ENCODE measurements around the gene ARID1B.

The ARID1B gene

DNA sequence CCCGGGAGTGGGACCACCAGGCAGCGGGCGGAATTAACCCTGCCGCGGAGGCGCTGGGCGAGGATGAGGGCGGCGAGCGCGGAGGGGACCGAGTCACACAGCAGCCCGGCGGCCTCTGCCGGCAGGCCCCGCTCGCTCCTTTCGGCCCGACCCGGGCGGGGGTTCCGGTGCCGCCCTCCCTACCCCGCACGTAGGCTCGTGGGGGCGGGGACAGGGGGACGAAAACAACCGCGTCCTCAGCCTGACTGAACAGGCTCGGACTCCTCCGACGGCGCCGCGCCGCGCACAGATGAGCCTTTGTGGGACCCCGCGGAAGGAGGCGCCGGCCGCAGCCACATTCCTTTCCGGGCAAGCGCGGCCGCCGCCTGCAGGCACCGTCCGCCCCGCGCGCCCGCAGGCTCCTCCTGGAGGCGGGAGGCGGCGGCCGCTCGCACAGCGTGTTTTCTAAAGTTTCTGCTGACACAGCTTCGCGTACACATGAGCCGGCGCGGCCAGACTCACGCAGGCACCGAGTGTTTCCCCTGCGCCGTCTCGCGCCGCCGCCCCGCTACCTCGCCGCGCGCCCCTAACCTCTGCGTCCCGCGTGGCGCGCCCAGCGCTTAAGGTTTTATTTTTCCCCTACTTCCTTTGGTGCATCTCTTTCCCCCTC, 244.3 kb downstream of the ARID1B start:
- Histone ChIP-seq H3K9ac (ENCODE audit: low read depth in 1 of 2, low read length in 2 of 2) (peak overlapping the region; percentile 91 to 92), H3K9me3 (ENCODE audit: control insufficient read depth in 1 of 2, low read length in 2 of 2) (no peaks in the 10 kb centered on the region), H3K27me3 (ENCODE audit: control insufficient read depth in 1 of 2, insufficient read depth in 2 of 2, low read length in 2 of 2) (no peaks in the 10 kb centered on the region), H3K27ac (ENCODE audit: low read depth, low read length) (peak overlapping the region; percentile 99), H3K4me1 (ENCODE audit: control insufficient read depth in 1 of 2, insufficient read depth in 2 of 2, low read length in 2 of 2) (peaks cover 12 to 16% of the 10 kb centered on the region in 2 donors), H3K4me3 (ENCODE audit: low read depth in 1 of 2, low read length in 2 of 2) (peak overlapping the region; percentile 79 to 87), H3K36me3 (ENCODE audit: control insufficient read depth in 1 of 2, insufficient read depth in 2 of 2, low read length in 2 of 2) (no peaks in the 10 kb centered on the region)

DNA sequence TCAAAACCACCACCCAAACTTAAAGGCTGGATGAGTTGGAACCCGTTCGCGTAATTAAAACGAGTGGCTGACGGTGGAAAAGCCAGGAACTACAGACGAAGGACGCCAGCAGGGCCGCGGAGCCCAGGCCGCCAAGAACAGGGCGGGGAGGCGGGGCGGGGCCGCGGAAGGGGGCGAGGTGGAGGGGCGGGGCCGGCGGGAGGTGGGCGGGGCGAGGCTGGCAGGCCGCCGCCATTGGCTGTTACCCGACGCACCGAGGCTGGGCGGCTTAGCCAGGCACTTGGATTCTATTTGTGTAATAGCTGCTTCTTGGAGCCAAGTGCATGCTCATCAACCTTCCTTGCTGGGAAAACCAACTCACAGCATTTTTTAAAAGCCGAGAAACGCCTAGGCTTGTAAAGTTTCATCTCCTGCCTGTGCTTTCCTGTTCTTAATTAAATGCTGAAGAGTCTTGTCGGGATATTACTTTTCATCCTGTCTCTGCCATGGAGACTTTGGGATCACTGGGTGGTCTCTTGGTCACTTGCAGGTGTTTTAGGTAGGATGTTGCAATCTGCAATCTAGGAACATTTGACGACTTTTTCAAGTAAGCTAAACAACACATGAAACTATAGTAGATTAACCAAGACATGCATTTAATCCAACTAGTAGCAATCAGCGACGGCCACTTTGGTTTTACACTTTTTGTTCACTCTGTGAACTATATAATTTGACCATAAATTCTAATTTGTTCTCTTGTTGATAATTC, 245.0 kb downstream of the ARID1B start:
- H3K4me3 ChIP-seq (ENCODE audit: low read depth in 1 of 2, low read length in 2 of 2), result peak overlapping the region; percentile 79 to 87
- H3K27ac ChIP-seq (ENCODE audit: low read depth, low read length), result peak overlapping the region; percentile 99
- H3K9me3 ChIP-seq (ENCODE audit: control insufficient read depth in 1 of 2, low read length in 2 of 2), result no peaks in the 10 kb centered on the region
- no peaks in the 10 kb centered on the region for H3K36me3 ChIP-seq (ENCODE audit: control insufficient read depth in 1 of 2, insufficient read depth in 2 of 2, low read length in 2 of 2)
- H3K27me3 ChIP-seq (ENCODE audit: control insufficient read depth in 1 of 2, insufficient read depth in 2 of 2, low read length in 2 of 2), result no peaks in the 10 kb centered on the region
- peak overlapping the region; percentile 91 to 92 for H3K9ac ChIP-seq (ENCODE audit: low read depth in 1 of 2, low read length in 2 of 2)
- peaks cover 12 to 16% of the 10 kb centered on the region in 2 donors for H3K4me1 ChIP-seq (ENCODE audit: control insufficient read depth in 1 of 2, insufficient read depth in 2 of 2, low read length in 2 of 2)

DNA sequence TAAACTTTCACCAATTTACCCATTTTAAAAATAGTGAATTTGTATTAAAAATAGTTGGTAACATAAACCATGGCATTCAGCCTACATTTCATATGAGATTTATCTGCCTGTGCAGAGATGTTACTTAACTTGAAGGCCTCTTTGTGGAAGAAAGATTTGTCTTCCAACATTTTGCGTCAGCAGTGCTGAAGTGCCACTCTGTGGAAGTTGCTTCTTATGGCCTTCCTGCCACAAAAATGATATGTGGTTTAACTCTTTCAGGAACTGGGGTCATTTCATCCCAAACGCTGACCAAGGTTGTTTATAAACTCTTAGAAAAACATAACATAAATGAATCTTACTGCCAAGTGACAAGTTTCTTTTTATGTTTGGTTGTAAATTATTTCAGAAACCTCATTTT, 246.8 kb downstream of the ARID1B start:
- no peak overlapping the region for H3K9ac ChIP-seq (ENCODE audit: low read depth in 1 of 2, low read length in 2 of 2)
- no peaks in the 10 kb centered on the region for H3K27me3 ChIP-seq (ENCODE audit: control insufficient read depth in 1 of 2, insufficient read depth in 2 of 2, low read length in 2 of 2)
- H3K9me3 ChIP-seq (ENCODE audit: control insufficient read depth in 1 of 2, low read length in 2 of 2), result no peaks in the 10 kb centered on the region
- no peak overlapping the region for H3K4me3 ChIP-seq (ENCODE audit: low read depth in 1 of 2, low read length in 2 of 2)
- peaks cover 10 to 15% of the 10 kb centered on the region in 2 donors for H3K4me1 ChIP-seq (ENCODE audit: control insufficient read depth in 1 of 2, insufficient read depth in 2 of 2, low read length in 2 of 2)
- H3K36me3 ChIP-seq (ENCODE audit: control insufficient read depth in 1 of 2, insufficient read depth in 2 of 2, low read length in 2 of 2), result no peaks in the 10 kb centered on the region
- H3K27ac ChIP-seq (ENCODE audit: low read depth, low read length), result no peak overlapping the region

DNA sequence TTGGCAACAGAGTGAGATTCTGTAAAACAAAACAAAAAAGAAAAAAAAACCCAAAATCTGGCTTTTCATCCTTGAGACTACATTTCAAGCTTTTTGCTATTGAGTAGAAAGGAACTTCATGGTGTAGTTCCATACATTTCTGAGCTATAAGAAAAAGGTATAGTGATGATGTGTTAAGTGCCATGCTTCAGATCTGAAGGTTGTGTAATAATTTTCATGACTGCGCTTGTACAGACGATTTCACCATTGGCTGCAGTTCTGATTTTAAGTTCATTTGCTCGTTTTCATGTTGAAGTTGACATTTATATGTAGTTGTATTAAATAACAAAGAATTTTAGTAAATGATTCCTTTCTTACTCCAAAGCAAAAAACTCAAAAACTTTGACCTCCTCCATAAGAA, 247.6 kb downstream of the ARID1B start:
- H3K4me3 ChIP-seq (ENCODE audit: low read depth in 1 of 2, low read length in 2 of 2), result no peak overlapping the region
- peaks cover 6 to 7% of the 10 kb centered on the region in 2 donors for H3K4me1 ChIP-seq (ENCODE audit: control insufficient read depth in 1 of 2, insufficient read depth in 2 of 2, low read length in 2 of 2)
- no peaks in the 10 kb centered on the region for H3K9me3 ChIP-seq (ENCODE audit: control insufficient read depth in 1 of 2, low read length in 2 of 2)
- no peaks in the 10 kb centered on the region for H3K27me3 ChIP-seq (ENCODE audit: control insufficient read depth in 1 of 2, insufficient read depth in 2 of 2, low read length in 2 of 2)
- no peak overlapping the region for H3K27ac ChIP-seq (ENCODE audit: low read depth, low read length)
- no peaks in the 10 kb centered on the region for H3K36me3 ChIP-seq (ENCODE audit: control insufficient read depth in 1 of 2, insufficient read depth in 2 of 2, low read length in 2 of 2)
- no peak overlapping the region for H3K9ac ChIP-seq (ENCODE audit: low read depth in 1 of 2, low read length in 2 of 2)

DNA sequence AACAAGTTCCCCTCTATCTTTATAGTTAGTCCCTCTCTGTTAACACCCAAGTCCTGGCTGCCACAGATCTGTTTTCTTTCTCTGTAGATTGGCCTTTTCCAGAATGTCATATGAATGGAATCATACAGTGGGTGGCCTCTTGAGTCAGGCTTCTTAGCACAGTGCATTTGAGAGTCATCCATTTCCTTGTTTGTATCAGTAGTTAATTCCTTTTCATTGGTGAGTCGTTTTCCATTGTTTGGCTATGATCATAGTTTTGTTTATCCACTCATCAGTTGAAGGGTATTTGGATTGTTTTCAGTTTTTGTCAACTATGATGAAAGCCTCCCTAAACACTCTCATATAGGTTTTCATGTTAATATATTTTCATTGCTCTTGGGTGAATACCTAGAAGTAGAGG, 248.3 kb downstream of the ARID1B start:
- H3K4me1 ChIP-seq (ENCODE audit: control insufficient read depth in 1 of 2, insufficient read depth in 2 of 2, low read length in 2 of 2), result peaks cover 6% of the 10 kb centered on the region in 2 donors
- no peaks in the 10 kb centered on the region for H3K27me3 ChIP-seq (ENCODE audit: control insufficient read depth in 1 of 2, insufficient read depth in 2 of 2, low read length in 2 of 2)
- no peak overlapping the region for H3K4me3 ChIP-seq (ENCODE audit: low read depth in 1 of 2, low read length in 2 of 2)
- H3K9ac ChIP-seq (ENCODE audit: low read depth in 1 of 2, low read length in 2 of 2), result no peak overlapping the region
- H3K36me3 ChIP-seq (ENCODE audit: control insufficient read depth in 1 of 2, insufficient read depth in 2 of 2, low read length in 2 of 2), result no peaks in the 10 kb centered on the region
- H3K27ac ChIP-seq (ENCODE audit: low read depth, low read length), result no peak overlapping the region
- no peaks in the 10 kb centered on the region for H3K9me3 ChIP-seq (ENCODE audit: control insufficient read depth in 1 of 2, low read length in 2 of 2)

DNA sequence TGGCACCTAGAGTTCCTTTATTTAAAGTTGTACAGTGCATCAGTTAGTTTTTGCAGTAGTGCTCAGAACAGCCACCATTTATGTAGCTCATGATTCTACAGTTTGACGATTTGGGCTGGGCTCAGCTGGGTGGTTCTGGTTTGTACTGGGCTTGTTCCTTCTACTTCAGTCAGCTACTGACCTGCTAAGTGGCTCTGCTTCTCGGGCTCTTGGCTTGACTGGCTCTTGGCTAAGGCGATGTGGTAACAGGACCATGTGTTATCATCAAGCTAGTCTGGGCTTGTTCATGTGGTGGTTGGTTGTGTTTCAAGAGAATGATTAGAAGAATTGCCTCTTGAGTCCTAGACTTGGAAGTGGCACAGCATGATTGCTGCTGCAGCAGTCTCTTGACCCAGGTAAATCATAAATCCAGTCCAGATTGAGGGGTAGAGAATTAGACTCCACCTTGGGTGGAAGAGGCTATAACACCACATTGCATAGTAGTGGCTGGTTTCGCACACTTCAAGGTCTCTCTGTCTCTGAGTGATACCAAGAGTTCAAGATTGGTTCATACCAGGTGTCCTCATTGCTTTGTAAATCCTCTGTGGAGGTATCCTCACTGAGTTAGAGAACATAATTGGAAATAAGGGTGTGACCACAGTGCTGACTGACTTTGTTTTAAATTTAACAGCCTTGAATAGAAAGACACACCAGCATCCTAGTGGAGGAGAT, 253.0 kb downstream of the ARID1B start:
- Histone ChIP-seq H3K9me3 (ENCODE audit: control insufficient read depth in 1 of 2, low read length in 2 of 2) (no peaks in the 10 kb centered on the region), H3K4me1 (ENCODE audit: control insufficient read depth in 1 of 2, insufficient read depth in 2 of 2, low read length in 2 of 2) (peaks cover 6 to 13% of the 10 kb centered on the region in 2 donors), H3K27ac (ENCODE audit: low read depth, low read length) (no peak overlapping the region), H3K36me3 (ENCODE audit: control insufficient read depth in 1 of 2, insufficient read depth in 2 of 2, low read length in 2 of 2) (no peaks in the 10 kb centered on the region), H3K27me3 (ENCODE audit: control insufficient read depth in 1 of 2, insufficient read depth in 2 of 2, low read length in 2 of 2) (no peaks in the 10 kb centered on the region), H3K4me3 (ENCODE audit: low read depth in 1 of 2, low read length in 2 of 2) (no peak overlapping the region), H3K9ac (ENCODE audit: low read depth in 1 of 2, low read length in 2 of 2) (no peak overlapping the region)

DNA sequence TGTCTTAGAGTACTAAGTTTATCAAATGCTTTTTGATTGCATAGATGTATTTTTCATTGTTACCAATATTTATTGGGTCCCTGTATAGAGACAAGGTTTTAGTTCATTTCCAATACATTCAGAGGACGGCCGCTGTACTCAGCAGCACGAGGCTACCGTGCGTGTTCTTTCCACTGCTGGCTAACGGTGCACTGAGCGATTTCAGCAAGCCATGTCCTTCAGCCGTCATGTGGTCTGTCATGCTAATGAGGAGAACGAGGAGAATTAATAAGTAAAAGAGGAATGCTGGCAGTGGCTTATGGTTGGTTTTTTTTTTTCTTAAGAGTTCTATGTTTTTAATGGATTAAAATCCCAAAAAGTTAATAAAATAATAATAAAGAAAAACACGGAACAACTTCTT, 253.6 kb downstream of the ARID1B start:
- Histone ChIP-seq H3K27me3 (ENCODE audit: control insufficient read depth in 1 of 2, insufficient read depth in 2 of 2, low read length in 2 of 2) (no peaks in the 10 kb centered on the region), H3K9me3 (ENCODE audit: control insufficient read depth in 1 of 2, low read length in 2 of 2) (no peaks in the 10 kb centered on the region), H3K36me3 (ENCODE audit: control insufficient read depth in 1 of 2, insufficient read depth in 2 of 2, low read length in 2 of 2) (no peaks in the 10 kb centered on the region), H3K27ac (ENCODE audit: low read depth, low read length) (no peak overlapping the region), H3K9ac (ENCODE audit: low read depth in 1 of 2, low read length in 2 of 2) (no peak overlapping the region), H3K4me3 (ENCODE audit: low read depth in 1 of 2, low read length in 2 of 2) (no peak overlapping the region), H3K4me1 (ENCODE audit: control insufficient read depth in 1 of 2, insufficient read depth in 2 of 2, low read length in 2 of 2) (peaks cover 6 to 13% of the 10 kb centered on the region in 2 donors)

DNA sequence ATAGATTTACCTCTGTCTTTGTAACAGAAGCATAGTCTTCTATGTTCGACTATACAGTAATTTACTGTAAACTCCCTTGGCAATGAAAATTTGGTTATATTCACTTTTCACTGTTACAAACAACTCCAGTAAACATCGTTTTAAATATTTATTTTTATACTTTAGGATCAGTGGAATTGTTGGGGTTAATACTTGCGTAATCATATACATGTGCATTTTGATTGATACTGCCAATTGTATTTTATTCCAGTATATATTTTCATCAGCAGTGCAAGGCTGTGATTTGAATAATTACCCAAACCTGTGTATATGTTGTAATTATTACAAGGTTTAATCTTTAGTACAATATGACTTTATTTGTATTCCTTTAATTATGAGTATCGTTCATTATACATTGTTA, 255.7 kb downstream of the ARID1B start:
- Histone ChIP-seq H3K4me1 (ENCODE audit: control insufficient read depth in 1 of 2, insufficient read depth in 2 of 2, low read length in 2 of 2) (peaks cover 12 to 19% of the 10 kb centered on the region in 2 donors), H3K27ac (ENCODE audit: low read depth, low read length) (no peak overlapping the region), H3K4me3 (ENCODE audit: low read depth in 1 of 2, low read length in 2 of 2) (peak overlapping the region; percentile 65 to 75), H3K36me3 (ENCODE audit: control insufficient read depth in 1 of 2, insufficient read depth in 2 of 2, low read length in 2 of 2) (no peaks in the 10 kb centered on the region), H3K27me3 (ENCODE audit: control insufficient read depth in 1 of 2, insufficient read depth in 2 of 2, low read length in 2 of 2) (no peaks in the 10 kb centered on the region), H3K9me3 (ENCODE audit: control insufficient read depth in 1 of 2, low read length in 2 of 2) (no peaks in the 10 kb centered on the region), H3K9ac (ENCODE audit: low read depth in 1 of 2, low read length in 2 of 2) (no peak overlapping the region)

DNA sequence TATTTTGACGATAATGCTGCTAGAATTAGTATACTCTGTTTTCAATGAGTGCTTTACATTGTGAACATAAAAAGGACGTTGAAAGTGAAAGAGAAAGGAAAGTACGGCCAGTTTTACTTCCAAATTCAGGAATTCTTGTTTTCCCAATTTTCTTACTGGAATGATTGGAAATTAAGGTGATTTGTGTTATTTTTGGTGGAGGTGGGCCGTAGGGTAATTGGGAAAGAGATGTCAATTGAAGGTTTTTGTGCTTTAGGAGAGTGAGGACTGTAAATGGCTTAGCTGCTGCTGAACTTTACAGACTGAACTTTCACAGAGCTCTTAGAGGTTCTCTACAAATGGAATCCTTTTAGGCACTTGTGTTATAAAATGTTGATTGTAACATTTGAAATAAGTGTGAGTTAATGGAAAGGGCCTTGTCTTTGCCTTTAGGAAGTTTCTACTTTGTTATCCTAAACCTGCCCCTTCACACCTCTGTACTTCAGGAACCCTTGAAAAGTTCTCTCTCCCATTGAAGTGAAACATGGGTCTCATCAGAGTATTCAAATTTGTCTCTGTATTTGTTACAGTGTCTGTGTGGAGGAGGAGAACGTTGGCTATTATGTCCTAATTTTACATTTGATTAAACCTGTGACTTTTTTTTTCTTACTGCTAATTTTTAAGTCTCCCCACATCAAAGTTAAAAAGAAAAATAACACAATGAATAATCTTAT, 256.4 kb downstream of the ARID1B start:
- Histone ChIP-seq H3K9ac (ENCODE audit: low read depth in 1 of 2, low read length in 2 of 2) (peak overlapping the region; percentile 20 to 60), H3K27ac (ENCODE audit: low read depth, low read length) (no peak overlapping the region), H3K27me3 (ENCODE audit: control insufficient read depth in 1 of 2, insufficient read depth in 2 of 2, low read length in 2 of 2) (no peaks in the 10 kb centered on the region), H3K4me1 (ENCODE audit: control insufficient read depth in 1 of 2, insufficient read depth in 2 of 2, low read length in 2 of 2) (peaks cover 12 to 19% of the 10 kb centered on the region in 2 donors), H3K4me3 (ENCODE audit: low read depth in 1 of 2, low read length in 2 of 2) (peak overlapping the region; percentile 65 to 75), H3K36me3 (ENCODE audit: control insufficient read depth in 1 of 2, insufficient read depth in 2 of 2, low read length in 2 of 2) (no peaks in the 10 kb centered on the region), H3K9me3 (ENCODE audit: control insufficient read depth in 1 of 2, low read length in 2 of 2) (no peaks in the 10 kb centered on the region)
